ENCODE data around the gene CKAP2. TPM values are rescaled to one million over a fixed set of nuclear protein-coding genes. Genes with fewer than 3 reads are reported as not detected.
"Not testable (repeated sequence)": the region's sequence is repeated elsewhere in the genome, so short reads cannot be mapped to it uniquely, and the experiment has no call there.

Gene CKAP2
- total RNA-seq (ENCODE audit: unreplicated experiment) = 27.3 TPM
- long read RNA-seq, partial matches to known transcripts = 3 of 3 reads
- long read RNA-seq, other reads (novel, unspliced or antisense) = 0 of 3 reads

- no peaks in the 10 kb centered on the region for H3K27me3 Mint-ChIP-seq (ENCODE audit: unreplicated experiment)
- TF ChIP-seq CTCF (IDR thresholded peaks at IDR 0.05; ENCODE audit: partially characterized antibody, unreplicated experiment) = no peak
- DNase-seq = peak; percentile 93
- H3K36me3 Mint-ChIP-seq (ENCODE audit: unreplicated experiment) = no peaks in the 10 kb centered on the region
- peak within 1 kb of the TSS; percentile 79 for H3K27ac Mint-ChIP-seq (ENCODE audit: unreplicated experiment)
- H3K4me1 Mint-ChIP-seq (ENCODE audit: low read depth, unreplicated experiment) = peaks cover 8% of the 10 kb centered on the region
- peaks cover 6% of the 10 kb centered on the region for H3K9me3 Mint-ChIP-seq (ENCODE audit: unreplicated experiment)
- H3K4me3 Mint-ChIP-seq (ENCODE audit: unreplicated experiment) = peak within 1 kb of the TSS; percentile 98
Observed at GRCh38 chr13:52454820-52455676, at the start of gene CKAP2. CKAP2 (plus strand) TSS chr13:52455478; CDS start chr13:52455557, 79 bp downstream.

GRCh38 chr13:52405767-52406494 lies 49.3 kb upstream of the CKAP2 start, which contains the start of gene THSD1:
THSD1 (minus strand) TSS chr13:52406172; CDS start chr13:52402600, 3,572 bp downstream.
- Mint-ChIP-seq H3K27ac (ENCODE audit: unreplicated experiment) (no peak within 1 kb of the TSS), H3K27me3 (ENCODE audit: unreplicated experiment) (no peaks in the 10 kb centered on the region), H3K4me1 (ENCODE audit: low read depth, unreplicated experiment) (no peaks in the 10 kb centered on the region), H3K9me3 (ENCODE audit: unreplicated experiment) (peaks cover 3% of the 10 kb centered on the region), H3K36me3 (ENCODE audit: unreplicated experiment) (peaks cover 5% of the 10 kb centered on the region), H3K4me3 (ENCODE audit: unreplicated experiment) (peak within 1 kb of the TSS; percentile 83)
- peak; percentile 53 for DNase-seq
- TF ChIP-seq CTCF (IDR thresholded peaks at IDR 0.05; ENCODE audit: partially characterized antibody, unreplicated experiment) = no peak

- peaks cover 5% of the 10 kb centered on the region for H3K36me3 Mint-ChIP-seq (ENCODE audit: unreplicated experiment)
- H3K27ac Mint-ChIP-seq (ENCODE audit: unreplicated experiment) = no peak overlapping the region
- H3K4me1 Mint-ChIP-seq (ENCODE audit: low read depth, unreplicated experiment) = no peaks in the 10 kb centered on the region
- peak overlapping the region; percentile 65 for H3K4me3 Mint-ChIP-seq (ENCODE audit: unreplicated experiment)
- no peaks in the 10 kb centered on the region for H3K27me3 Mint-ChIP-seq (ENCODE audit: unreplicated experiment)
- TF ChIP-seq CTCF (IDR thresholded peaks at IDR 0.05; ENCODE audit: partially characterized antibody, unreplicated experiment) = no peak
- H3K9me3 Mint-ChIP-seq (ENCODE audit: unreplicated experiment) = peaks cover 3% of the 10 kb centered on the region
- DNase-seq = no peak
Observed at GRCh38 chr13:52406629-52407028, 48.6 kb upstream of the CKAP2 start.

GRCh38 chr13:52407436-52407835 lies 47.8 kb upstream of the CKAP2 start:
- not testable (repeated sequence) for H3K27me3 Mint-ChIP-seq (ENCODE audit: unreplicated experiment); H3K4me1 Mint-ChIP-seq (ENCODE audit: low read depth, unreplicated experiment); H3K36me3 Mint-ChIP-seq (ENCODE audit: unreplicated experiment); H3K9me3 Mint-ChIP-seq (ENCODE audit: unreplicated experiment); DNase-seq; H3K27ac Mint-ChIP-seq (ENCODE audit: unreplicated experiment)
- H3K4me3 Mint-ChIP-seq (ENCODE audit: unreplicated experiment) = peak overlapping the region; percentile 30

- H3K36me3 Mint-ChIP-seq (ENCODE audit: unreplicated experiment); H3K9me3 Mint-ChIP-seq (ENCODE audit: unreplicated experiment); H3K4me3 Mint-ChIP-seq (ENCODE audit: unreplicated experiment); H3K27me3 Mint-ChIP-seq (ENCODE audit: unreplicated experiment); DNase-seq; H3K4me1 Mint-ChIP-seq (ENCODE audit: low read depth, unreplicated experiment); H3K27ac Mint-ChIP-seq (ENCODE audit: unreplicated experiment): not testable (repeated sequence)
Observed at GRCh38 chr13:52408071-52408658, 47.1 kb upstream of the CKAP2 start.
